Measurements from ENCODE around the gene FMNL2.

FMNL2 gene

GRCh38 chr2:152577579-152577978, 242.6 kb downstream of the FMNL2 start:
- H3K79me2 ChIP-seq (ENCODE audit: insufficient read depth, low read length) = no peaks in the 10 kb centered on the region
- no peak overlapping the region for H3K4me2 ChIP-seq (ENCODE audit: low read depth, low read length, poor library complexity, severe bottlenecking)
- H3F3A ChIP-seq (ENCODE audit: insufficient read depth) = no peaks in the 10 kb centered on the region
- H3K9me3 ChIP-seq (ENCODE audit: insufficient read depth, low read length) = no peaks in the 10 kb centered on the region
- H3K9me2 ChIP-seq (replicated peaks; ENCODE audit: insufficient read depth, low read length) = no peaks in the 10 kb centered on the region
- H2AFZ ChIP-seq (ENCODE audit: low read depth, low read length, severe bottlenecking) = no peak overlapping the region
- H3K4me3 ChIP-seq (ENCODE audit: insufficient read depth, low read length, poor library complexity, severe bottlenecking) = no peak overlapping the region
- H3K36me3 ChIP-seq (ENCODE audit: low read length) = no peaks in the 10 kb centered on the region
- H3K27ac ChIP-seq (ENCODE audit: low read depth, low read length) = no peak overlapping the region
- TF ChIP-seq EZH2phosphoT487 (conservative IDR thresholded peaks at IDR 0.05; ENCODE audit: low read length) (no peak), CTCF (IDR thresholded peaks at IDR 0.05; ENCODE audit: insufficient read depth, low read length, poor library complexity, severe bottlenecking) (no peak)
- no peaks in the 10 kb centered on the region for H3K27me3 ChIP-seq (ENCODE audit: low read length)
- no peaks in the 10 kb centered on the region for H4K20me1 ChIP-seq (ENCODE audit: low read depth, low read length)
- H3K9ac ChIP-seq (ENCODE audit: low read length) = no peak overlapping the region

GRCh38 chr2:152578573-152578972, 243.6 kb downstream of the FMNL2 start:
- Histone ChIP-seq H3K36me3 (ENCODE audit: low read length) (no peaks in the 10 kb centered on the region), H3K27ac (ENCODE audit: low read depth, low read length) (no peak overlapping the region)

GRCh38 chr2:152580714-152581113, 245.7 kb downstream of the FMNL2 start:
- Histone ChIP-seq H4K20me1 (ENCODE audit: low read depth, low read length) (no peaks in the 10 kb centered on the region), H3K9me2 (replicated peaks; ENCODE audit: insufficient read depth, low read length) (no peaks in the 10 kb centered on the region), H3K79me2 (ENCODE audit: insufficient read depth, low read length) (no peaks in the 10 kb centered on the region), H3F3A (ENCODE audit: insufficient read depth) (no peaks in the 10 kb centered on the region), H3K4me3 (ENCODE audit: insufficient read depth, low read length, poor library complexity, severe bottlenecking) (no peak overlapping the region), H3K4me2 (ENCODE audit: low read depth, low read length, poor library complexity, severe bottlenecking) (no peak overlapping the region), H3K36me3 (ENCODE audit: low read length) (no peaks in the 10 kb centered on the region), H3K27me3 (ENCODE audit: low read length) (no peaks in the 10 kb centered on the region), H2AFZ (ENCODE audit: low read depth, low read length, severe bottlenecking) (no peak overlapping the region), H3K9ac (ENCODE audit: low read length) (no peak overlapping the region), H3K27ac (ENCODE audit: low read depth, low read length) (no peak overlapping the region), H3K9me3 (ENCODE audit: insufficient read depth, low read length) (no peaks in the 10 kb centered on the region)
- TF ChIP-seq CTCF (IDR thresholded peaks at IDR 0.05; ENCODE audit: insufficient read depth, low read length, poor library complexity, severe bottlenecking) (no peak), EZH2phosphoT487 (conservative IDR thresholded peaks at IDR 0.05; ENCODE audit: low read length) (no peak)

More at GRCh38 chr2:152578573-152578972, 243.6 kb downstream of the FMNL2 start:
- Histone ChIP-seq H3F3A (ENCODE audit: insufficient read depth) (no peaks in the 10 kb centered on the region), H3K9me2 (replicated peaks; ENCODE audit: insufficient read depth, low read length) (no peaks in the 10 kb centered on the region), H3K9me3 (ENCODE audit: insufficient read depth, low read length) (no peaks in the 10 kb centered on the region), H4K20me1 (ENCODE audit: low read depth, low read length) (no peaks in the 10 kb centered on the region), H3K9ac (ENCODE audit: low read length) (no peak overlapping the region), H3K4me3 (ENCODE audit: insufficient read depth, low read length, poor library complexity, severe bottlenecking) (no peak overlapping the region), H3K79me2 (ENCODE audit: insufficient read depth, low read length) (no peaks in the 10 kb centered on the region), H3K27me3 (ENCODE audit: low read length) (no peaks in the 10 kb centered on the region), H2AFZ (ENCODE audit: low read depth, low read length, severe bottlenecking) (no peak overlapping the region), H3K4me2 (ENCODE audit: low read depth, low read length, poor library complexity, severe bottlenecking) (no peak overlapping the region)
- no peak for TF ChIP-seq CTCF (IDR thresholded peaks at IDR 0.05; ENCODE audit: insufficient read depth, low read length, poor library complexity, severe bottlenecking)
- TF ChIP-seq EZH2phosphoT487 (conservative IDR thresholded peaks at IDR 0.05; ENCODE audit: low read length) = no peak

All from SU-DHL-6 (cell line).